Lower leg skin (tissue), 4 donors: Measurements from ENCODE around the gene TSPO2. TPM values are rescaled to one million over a fixed set of nuclear protein-coding genes. Genes with fewer than 3 reads are reported as not detected.

Experiments
- DNase-seq, 2 donors: peaks; one replicate each; pipeline ENCODE4 v3.0.0-alpha.2; 2019; ENCODE audit warnings: low spot score in 2 of 2
- H3K4me3 ChIP-seq: fragments of 200-600 bp; sonication (generic); 2 replicates; pipeline ENCODE4 v1.5.1; 2017; ENCODE audit warnings: mild to moderate bottlenecking, low read depth; ENCODE audit not compliant: poor library complexity, severe bottlenecking
- CTCF ChIP-seq, 3 donors: fragments of 450-650 bp; IDR thresholded peaks; one replicate each; pipeline ENCODE4 v1.5.1; 2016; ENCODE audit warnings: antibody characterized with exemption in 3 of 3, mild to moderate bottlenecking in 3 of 3, moderate library complexity in 2 of 3
- POLR2A ChIP-seq, 2 donors: fragments of 450-650 bp; IDR thresholded peaks; one replicate each; pipeline ENCODE4 v1.6.1; 2016 to 2017; ENCODE audit warnings: antibody characterized with exemption in 2 of 2, mild to moderate bottlenecking in 1 of 2, moderate library complexity in 1 of 2
- WGBS, 2 donors: methylation state at CpG; one replicate each; pipeline ENCODE4 v1.1.5; 2018; 5-methylcytosine and 5-hydroxymethylcytosine counted together
- intact Hi-C: fragments of 100-400 bp; cut with DNase I; formaldehyde crosslinking; loops from one replicate; pipeline ENCODE4 v1.15.0; 2023; ENCODE audit warnings: low total_unique reads
- total RNA-seq, 4 donors: library from RNA; depleted of rRNA; stranded (reverse); fragments of >200 nt; gene quantifications; one replicate each; pipeline ENCODE4 v1.1.0, GENCODE V29; 2016

The TSPO2 gene
- total RNA-seq, 4 donors from 2014 or later: not detected

DNA sequence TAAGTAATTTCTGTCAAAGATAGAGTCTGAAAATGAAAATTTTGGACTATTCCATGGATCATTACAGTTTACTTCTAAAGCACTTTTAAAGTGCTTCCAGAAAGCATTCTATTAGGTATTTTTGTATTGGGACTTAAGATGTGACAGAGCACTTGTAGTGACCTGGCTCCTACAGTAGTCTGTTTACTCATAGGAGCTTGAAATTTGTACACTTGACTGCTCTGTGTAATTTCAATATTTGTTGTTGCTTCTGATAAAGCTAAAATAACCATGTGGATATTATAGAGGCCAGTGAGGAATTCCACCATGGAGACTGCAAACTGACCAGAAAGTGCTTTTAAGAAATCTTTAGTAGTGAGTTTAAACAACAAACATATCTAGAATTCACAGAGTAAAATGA lies 40.8 kb downstream of the TSPO2 start:
- TF ChIP-seq CTCF (IDR thresholded peaks at IDR 0.05): no peak
- no peak for TF ChIP-seq POLR2A (IDR thresholded peaks at IDR 0.05)

GRCh38 chr6:41085182-41085581 lies 42.9 kb downstream of the TSPO2 start:
- TF ChIP-seq POLR2A (IDR thresholded peaks at IDR 0.05) (no peak), CTCF (IDR thresholded peaks at IDR 0.05) (no peak)
- intact Hi-C loops: no loop called here
- no peak overlapping the region for H3K4me3 ChIP-seq
- no peak for DNase-seq

More for the DNA sequence above, 40.8 kb downstream of the TSPO2 start:
- intact Hi-C loops: no loop called here
- H3K4me3 ChIP-seq: no peak overlapping the region
- no peak for DNase-seq

GRCh38 chr6:41088451-41088850 lies 46.2 kb downstream of the TSPO2 start:
- no peak overlapping the region for H3K4me3 ChIP-seq
- WGBS, 2 donors: 91% methylated on average over 4 of the region's 4 CpGs
- intact Hi-C loops: no loop called here
- TF ChIP-seq POLR2A (IDR thresholded peaks at IDR 0.05): no peak
- TF ChIP-seq CTCF (IDR thresholded peaks at IDR 0.05): no peak
- DNase-seq: no peak

DNA sequence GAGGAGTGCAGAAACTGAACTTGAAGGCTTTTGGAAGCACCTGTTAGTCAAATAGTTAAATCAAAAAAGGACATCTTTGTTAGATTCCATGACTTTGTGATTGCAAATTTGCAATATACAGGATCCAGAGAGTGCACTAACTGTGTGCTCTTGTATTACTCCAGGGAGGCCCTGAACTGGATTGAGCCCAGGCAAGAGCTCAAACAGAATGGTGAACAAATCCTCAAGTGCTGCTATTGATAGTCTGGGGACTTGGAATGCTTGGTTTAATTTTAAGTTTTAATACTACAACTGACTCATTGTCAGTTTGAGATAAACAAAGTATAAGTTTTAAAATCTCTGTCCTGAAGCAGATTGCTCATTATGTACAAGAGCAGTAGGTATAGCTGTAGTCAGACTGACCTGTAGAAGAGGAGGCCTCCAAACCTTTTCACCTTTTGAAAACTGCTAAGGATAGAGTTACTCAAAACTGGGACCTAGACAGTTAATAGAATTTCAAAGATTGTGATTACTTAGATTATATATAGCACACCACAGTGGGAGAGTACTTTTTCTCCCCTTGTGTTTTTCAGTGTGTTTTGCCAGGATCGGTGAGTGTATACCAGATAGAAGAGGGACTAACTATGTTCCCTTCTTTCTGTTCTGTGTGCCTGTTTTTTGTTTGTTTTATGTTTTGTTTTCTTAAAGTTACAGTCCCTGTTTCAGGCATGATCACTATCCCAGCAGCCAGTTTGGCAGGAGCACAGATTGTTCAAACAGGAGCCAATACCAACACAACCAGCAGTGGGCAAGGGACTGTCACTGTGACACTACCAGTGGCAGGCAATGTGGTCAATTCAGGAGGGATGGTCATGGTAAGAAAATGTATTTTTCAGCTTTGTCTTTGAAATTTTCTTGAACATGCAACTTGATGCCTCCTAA lies 48.8 kb downstream of the TSPO2 start:
- no peak for TF ChIP-seq CTCF (IDR thresholded peaks at IDR 0.05)
- TF ChIP-seq POLR2A (IDR thresholded peaks at IDR 0.05): no peak
- DNase-seq: no peak
- intact Hi-C loops: no loop called here
- WGBS, 2 donors: 76 to 90% methylated on average over 1 of the region's 1 CpG
- no peak overlapping the region for H3K4me3 ChIP-seq

- no peak overlapping the region for H3K4me3 ChIP-seq
- WGBS, 2 donors: 91 to 93% methylated on average over 4 of the region's 4 CpGs
- intact Hi-C loops: no loop called here
- no peak for TF ChIP-seq CTCF (IDR thresholded peaks at IDR 0.05)
- no peak for TF ChIP-seq POLR2A (IDR thresholded peaks at IDR 0.05)
- no peak for DNase-seq
Measured at GRCh38 chr6:41092421-41093140, 50.3 kb downstream of the TSPO2 start.
